ENCODE results near the gene GMDS.

The GMDS gene

DNA sequence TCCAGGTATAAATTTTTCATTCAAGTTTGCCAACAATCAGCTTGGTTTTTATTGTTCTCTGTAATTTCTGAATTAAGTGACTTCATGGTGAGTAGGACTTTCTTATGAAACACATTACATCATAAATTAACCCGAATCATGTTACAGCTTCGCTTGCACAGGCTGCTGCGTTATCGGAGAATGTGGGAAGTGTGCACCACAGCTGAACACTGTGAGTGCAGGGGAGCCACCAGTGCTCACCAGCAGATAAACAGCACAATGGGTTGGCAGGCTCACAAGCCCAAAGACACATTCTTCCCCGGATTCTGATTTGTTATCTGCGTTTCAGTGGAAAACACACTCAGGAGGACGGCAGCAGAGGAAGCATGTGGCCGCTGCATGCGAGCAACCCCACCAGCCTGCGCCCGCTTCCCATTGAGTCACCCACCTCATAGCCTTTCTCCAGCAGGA, 121.1 kb downstream of the GMDS start:
- H3K36me3 ChIP-seq (ENCODE audit: control insufficient read depth in 1 of 2, insufficient read depth in 2 of 2, low read length in 2 of 2) = no peaks in the 10 kb centered on the region
- H4K8ac ChIP-seq (ENCODE audit: low read depth, low read length) = no peak overlapping the region
- no peak overlapping the region for H3K4me3 ChIP-seq (ENCODE audit: low read depth, low read length)
- no peak overlapping the region for H3K23ac ChIP-seq (ENCODE audit: low read length)
- H3K18ac ChIP-seq (ENCODE audit: low read length) = no peak overlapping the region
- no peak overlapping the region for H4K91ac ChIP-seq (ENCODE audit: low read depth, low read length)
- H3K27ac ChIP-seq (ENCODE audit: low read depth, low read length) = no peak overlapping the region
- H3K14ac ChIP-seq (ENCODE audit: low read length) = no peak overlapping the region
- H3K4me2 ChIP-seq (ENCODE audit: low read length) = no peak overlapping the region
- peaks cover 0 to 6% of the 10 kb centered on the region in 2 experiments for H3K4me1 ChIP-seq (ENCODE audit: control insufficient read depth in 1 of 2, insufficient read depth in 2 of 2, low read length in 2 of 2)
- no peak for DNase-seq
- H2AK5ac ChIP-seq (ENCODE audit: low read length) = no peak overlapping the region
- no peak overlapping the region for H3K4ac ChIP-seq (ENCODE audit: low read depth, low read length)
- peaks cover 5% of the 10 kb centered on the region for H3K79me1 ChIP-seq (ENCODE audit: low read length)
- H3K27me3 ChIP-seq (ENCODE audit: insufficient read depth, low read length) = no peaks in the 10 kb centered on the region
- H3K9me3 ChIP-seq (ENCODE audit: insufficient read depth, low read depth, low read length) = peaks cover 2% of the 10 kb centered on the region
- H2BK12ac ChIP-seq (ENCODE audit: low read length) = no peak overlapping the region
- no peak overlapping the region for H4K12ac ChIP-seq (ENCODE audit: low read depth, low read length)
- no peak overlapping the region for H3K9ac ChIP-seq (ENCODE audit: low read length)
- no peaks in the 10 kb centered on the region for H3K79me2 ChIP-seq (ENCODE audit: control insufficient read depth, insufficient read depth, low read length, poor library complexity)
- H2BK5ac ChIP-seq (ENCODE audit: low read depth, low read length, poor library complexity) = no peak overlapping the region
- H2AFZ ChIP-seq (ENCODE audit: insufficient read depth, low read length, poor library complexity) = no peak overlapping the region
- no CpG with 5 or more reads among the region's 11 CpGs for WGBS (ENCODE audit: extremely low coverage, insufficient coverage, insufficient read length)
- no peak overlapping the region for H2BK120ac ChIP-seq (ENCODE audit: insufficient read depth, low read length, poor library complexity)

DNA sequence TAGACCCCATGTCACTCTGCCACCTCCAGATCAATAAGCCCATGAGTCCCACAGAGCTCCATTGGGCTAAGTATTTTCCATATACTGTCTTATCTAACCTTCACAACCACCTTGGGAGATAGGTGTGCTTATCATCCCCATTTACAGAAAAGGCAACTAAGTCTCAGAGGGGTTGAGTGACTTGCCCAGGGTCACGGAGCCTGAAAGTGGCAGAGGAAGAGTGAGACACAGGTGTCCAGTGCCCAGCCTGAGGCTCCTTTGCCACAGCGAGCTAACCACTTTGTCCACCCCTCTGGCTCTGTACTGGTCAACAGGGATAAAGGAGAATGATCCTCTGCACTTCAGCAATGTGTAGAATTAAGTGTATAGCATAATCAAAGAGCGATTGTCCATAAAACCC, 124.5 kb downstream of the GMDS start:
- WGBS (ENCODE audit: extremely low coverage, insufficient coverage, insufficient read length) = no CpG with 5 or more reads among the region's 3 CpGs
- Histone ChIP-seq H3K79me2 (ENCODE audit: control insufficient read depth, insufficient read depth, low read length, poor library complexity) (no peaks in the 10 kb centered on the region), H2BK120ac (ENCODE audit: insufficient read depth, low read length, poor library complexity) (no peak overlapping the region), H3K4me3 (ENCODE audit: low read depth, low read length) (no peak overlapping the region), H3K4me1 (ENCODE audit: control insufficient read depth in 1 of 2, insufficient read depth in 2 of 2, low read length in 2 of 2) (no peaks in the 10 kb centered on the region), H3K4ac (ENCODE audit: low read depth, low read length) (no peak overlapping the region), H3K18ac (ENCODE audit: low read length) (no peak overlapping the region), H4K12ac (ENCODE audit: low read depth, low read length) (no peak overlapping the region), H3K23ac (ENCODE audit: low read length) (no peak overlapping the region), H3K27me3 (ENCODE audit: insufficient read depth, low read length) (no peaks in the 10 kb centered on the region), H4K91ac (ENCODE audit: low read depth, low read length) (no peak overlapping the region), H2BK12ac (ENCODE audit: low read length) (no peak overlapping the region), H3K9ac (ENCODE audit: low read length) (no peak overlapping the region), H2AK5ac (ENCODE audit: low read length) (no peak overlapping the region), H4K8ac (ENCODE audit: low read depth, low read length) (no peak overlapping the region), H3K4me2 (ENCODE audit: low read length) (no peak overlapping the region), H2AFZ (ENCODE audit: insufficient read depth, low read length, poor library complexity) (no peak overlapping the region), H3K36me3 (ENCODE audit: control insufficient read depth in 1 of 2, insufficient read depth in 2 of 2, low read length in 2 of 2) (no peaks in the 10 kb centered on the region), H3K79me1 (ENCODE audit: low read length) (no peaks in the 10 kb centered on the region), H3K14ac (ENCODE audit: low read length) (no peak overlapping the region), H3K9me3 (ENCODE audit: insufficient read depth, low read depth, low read length) (peaks cover 2% of the 10 kb centered on the region), H2BK5ac (ENCODE audit: low read depth, low read length, poor library complexity) (no peak overlapping the region), H3K27ac (ENCODE audit: low read depth, low read length) (no peak overlapping the region)
- no peak for DNase-seq

- Histone ChIP-seq H2BK12ac (ENCODE audit: low read length) (no peak overlapping the region), H2AK5ac (ENCODE audit: low read length) (no peak overlapping the region), H3K9ac (ENCODE audit: low read length) (no peak overlapping the region), H4K8ac (ENCODE audit: low read depth, low read length) (no peak overlapping the region), H2AFZ (ENCODE audit: insufficient read depth, low read length, poor library complexity) (no peak overlapping the region), H2BK120ac (ENCODE audit: insufficient read depth, low read length, poor library complexity) (no peak overlapping the region), H3K79me2 (ENCODE audit: control insufficient read depth, insufficient read depth, low read length, poor library complexity) (no peaks in the 10 kb centered on the region), H3K27ac (ENCODE audit: low read depth, low read length) (no peak overlapping the region), H2BK5ac (ENCODE audit: low read depth, low read length, poor library complexity) (no peak overlapping the region), H3K27me3 (ENCODE audit: insufficient read depth, low read length) (no peaks in the 10 kb centered on the region), H3K4ac (ENCODE audit: low read depth, low read length) (no peak overlapping the region), H3K79me1 (ENCODE audit: low read length) (no peaks in the 10 kb centered on the region), H3K4me3 (ENCODE audit: low read depth, low read length) (no peak overlapping the region), H3K23ac (ENCODE audit: low read length) (no peak overlapping the region), H3K4me1 (ENCODE audit: control insufficient read depth in 1 of 2, insufficient read depth in 2 of 2, low read length in 2 of 2) (no peaks in the 10 kb centered on the region), H3K14ac (ENCODE audit: low read length) (no peak overlapping the region), H3K9me3 (ENCODE audit: insufficient read depth, low read depth, low read length) (peaks cover 2% of the 10 kb centered on the region), H3K18ac (ENCODE audit: low read length) (no peak overlapping the region), H4K12ac (ENCODE audit: low read depth, low read length) (no peak overlapping the region), H3K4me2 (ENCODE audit: low read length) (no peak overlapping the region), H3K36me3 (ENCODE audit: control insufficient read depth in 1 of 2, insufficient read depth in 2 of 2, low read length in 2 of 2) (no peaks in the 10 kb centered on the region), H4K91ac (ENCODE audit: low read depth, low read length) (no peak overlapping the region)
- DNase-seq = no peak
- WGBS (ENCODE audit: extremely low coverage, insufficient coverage, insufficient read length) = no CpG with 5 or more reads among the region's 1 CpG
These were observed 126.1 kb downstream of the GMDS start for GRCh38 chr6:2119275-2119674.

- WGBS (ENCODE audit: extremely low coverage, insufficient coverage, insufficient read length) = no CpG with 5 or more reads among the region's 1 CpG
- Histone ChIP-seq H4K91ac (ENCODE audit: low read depth, low read length) (no peak overlapping the region), H4K8ac (ENCODE audit: low read depth, low read length) (no peak overlapping the region), H3K9me3 (ENCODE audit: insufficient read depth, low read depth, low read length) (peaks cover 2% of the 10 kb centered on the region), H3K23ac (ENCODE audit: low read length) (no peak overlapping the region), H2AK5ac (ENCODE audit: low read length) (no peak overlapping the region), H3K9ac (ENCODE audit: low read length) (no peak overlapping the region), H3K27ac (ENCODE audit: low read depth, low read length) (no peak overlapping the region), H3K4me2 (ENCODE audit: low read length) (no peak overlapping the region), H3K4ac (ENCODE audit: low read depth, low read length) (no peak overlapping the region), H2BK12ac (ENCODE audit: low read length) (no peak overlapping the region), H3K79me1 (ENCODE audit: low read length) (no peaks in the 10 kb centered on the region), H3K4me3 (ENCODE audit: low read depth, low read length) (no peak overlapping the region), H3K36me3 (ENCODE audit: control insufficient read depth in 1 of 2, insufficient read depth in 2 of 2, low read length in 2 of 2) (no peaks in the 10 kb centered on the region), H3K4me1 (ENCODE audit: control insufficient read depth in 1 of 2, insufficient read depth in 2 of 2, low read length in 2 of 2) (no peaks in the 10 kb centered on the region), H2AFZ (ENCODE audit: insufficient read depth, low read length, poor library complexity) (no peak overlapping the region), H3K14ac (ENCODE audit: low read length) (no peak overlapping the region), H3K27me3 (ENCODE audit: insufficient read depth, low read length) (no peaks in the 10 kb centered on the region), H3K79me2 (ENCODE audit: control insufficient read depth, insufficient read depth, low read length, poor library complexity) (no peaks in the 10 kb centered on the region), H2BK120ac (ENCODE audit: insufficient read depth, low read length, poor library complexity) (no peak overlapping the region), H3K18ac (ENCODE audit: low read length) (no peak overlapping the region), H4K12ac (ENCODE audit: low read depth, low read length) (no peak overlapping the region), H2BK5ac (ENCODE audit: low read depth, low read length, poor library complexity) (no peak overlapping the region)
- no peak for DNase-seq
These were observed 127.3 kb downstream of the GMDS start for GRCh38 chr6:2118136-2118535.
